MM.1S (cell line): Measurements from ENCODE around the gene DCUN1D5.
A peak's percentile ranks its signal among the peaks of the same experiment; 100 is the strongest.

Experiments
- DNase-seq: peaks from one replicate; pipeline ENCODE4 v3.0.0-alpha.2; 2015
- H2AFZ ChIP-seq: fragments of 300-600 bp; sonication (generic); 2 replicates; pipeline ENCODE4 v1.6.0; 2016; ENCODE audit warnings: antibody characterized with exemption, low read length
- H3F3A ChIP-seq: fragments of 300-600 bp; sonication (generic); 2 replicates; pipeline ENCODE4 v1.6.1; 2016; ENCODE audit warnings: mild to moderate bottlenecking, antibody characterized with exemption, low read length, moderate library complexity, mixed read lengths; ENCODE audit not compliant: insufficient read depth
- H3K27ac ChIP-seq: fragments of 300-600 bp; sonication (generic); 2 replicates; pipeline ENCODE4 v1.5.1; 2016; ENCODE audit warnings: mild to moderate bottlenecking, low read length
- H3K27me3 ChIP-seq: fragments of 300-600 bp; sonication (generic); replicated peaks from 2 replicates; pipeline ENCODE4 v1.6.0; 2016; ENCODE audit warnings: low read length; ENCODE audit not compliant: insufficient read depth
- H3K36me3 ChIP-seq: fragments of 300-600 bp; sonication (generic); replicated peaks from 2 replicates; pipeline ENCODE4 v1.6.1; 2016; ENCODE audit warnings: mild to moderate bottlenecking, low read length, mixed read lengths; ENCODE audit not compliant: insufficient read depth
- H3K4me1 ChIP-seq: fragments of 300-600 bp; sonication (generic); 2 replicates; pipeline ENCODE4 v1.6.1; 2016; ENCODE audit warnings: low read length, mixed read lengths
- H3K4me2 ChIP-seq: fragments of 300-600 bp; sonication (generic); 2 replicates; pipeline ENCODE4 v1.6.0; 2016; ENCODE audit warnings: low read depth, low read length
- H3K4me3 ChIP-seq: fragments of 300-600 bp; sonication (generic); 2 replicates; pipeline ENCODE4 v1.5.1; 2016; ENCODE audit warnings: low read length, mixed read lengths
- H3K79me2 ChIP-seq: fragments of 300-600 bp; sonication (generic); 2 replicates; pipeline ENCODE4 v1.6.1; 2016; ENCODE audit warnings: mixed run types, low read length, mixed read lengths
- H3K9ac ChIP-seq: fragments of 300-600 bp; sonication (generic); 2 replicates; pipeline ENCODE4 v1.6.1; 2016; ENCODE audit warnings: low read length, mixed read lengths
- H3K9me2 ChIP-seq: fragments of 300-600 bp; sonication (generic); replicated peaks from 2 replicates; pipeline ENCODE4 v1.6.1; 2016; ENCODE audit warnings: mild to moderate bottlenecking, low read length, mixed read lengths; ENCODE audit not compliant: insufficient read depth
- H3K9me3 ChIP-seq: fragments of 300-600 bp; sonication (generic); replicated peaks from 2 replicates; pipeline ENCODE4 v1.6.1; 2016; ENCODE audit warnings: mild to moderate bottlenecking, low read length, mixed read lengths; ENCODE audit not compliant: insufficient read depth
- H4K20me1 ChIP-seq: fragments of 300-600 bp; sonication (generic); 2 replicates; pipeline ENCODE4 v1.6.1; 2016; ENCODE audit warnings: mild to moderate bottlenecking, low read length, moderate library complexity, mixed read lengths; ENCODE audit not compliant: insufficient read depth
- EZH2 ChIP-seq: fragments of 300-600 bp; sonication (generic); optimal IDR thresholded peaks from 2 replicates; pipeline ENCODE3; 2017; ENCODE audit warnings: low read depth, mild to moderate bottlenecking, antibody characterized with exemption, low read length, mixed read lengths
- EZH2phosphoT487 ChIP-seq: fragments of 300-600 bp; sonication (generic); IDR thresholded peaks from 2 replicates; pipeline ENCODE4 v1.6.1; 2018; ENCODE audit warnings: antibody characterized with exemption, low read length
- TF ChIP-seq, protein P1 (sequence below): fragments of 300-600 bp; sonication (generic); IDR thresholded peaks from 2 replicates; pipeline ENCODE4 v1.5.1; 2016; ENCODE audit warnings: antibody characterized with exemption, low read length, mixed read lengths

Gene DCUN1D5

DNA sequence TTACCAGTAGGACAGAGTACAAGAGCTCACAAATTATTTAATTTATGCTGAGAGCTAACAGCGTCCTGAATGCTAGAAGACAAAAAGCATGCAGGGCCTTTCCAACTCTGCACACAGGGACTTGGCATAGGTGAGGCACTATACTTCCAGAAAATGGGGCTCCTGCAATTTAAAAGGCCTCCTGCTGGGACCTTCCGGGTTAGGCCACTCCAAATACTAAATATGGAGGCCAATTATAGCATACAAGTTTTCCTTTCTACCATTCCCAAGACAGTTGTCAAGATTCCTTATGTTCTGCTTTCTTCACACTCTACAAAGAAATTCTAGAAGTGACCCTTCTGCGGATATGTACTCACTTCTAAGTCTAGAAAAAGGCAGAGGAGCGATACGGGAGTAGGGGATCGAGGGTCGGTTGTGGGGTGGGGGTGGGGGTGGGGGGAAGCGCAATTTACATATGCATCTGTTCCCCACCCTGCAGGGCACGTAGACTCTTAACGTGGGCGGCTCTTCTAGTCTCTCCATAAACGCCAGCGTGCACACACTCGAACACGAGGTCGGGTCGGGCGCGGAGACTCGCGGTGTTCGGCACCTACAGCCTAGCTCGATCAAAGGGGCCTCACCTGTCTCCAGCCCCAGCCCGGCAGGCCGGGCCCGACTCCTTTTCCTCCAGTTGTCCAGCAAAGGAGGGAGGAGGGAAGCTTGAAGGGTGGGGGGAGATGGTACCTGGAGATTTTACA is 728 bp downstream of the DCUN1D5 start:
- H2AFZ ChIP-seq: peak overlapping the region; percentile 97
- peaks cover 13% of the 10 kb centered on the region for H3K4me1 ChIP-seq
- peaks cover 53% of the 10 kb centered on the region for H3K79me2 ChIP-seq
- peak overlapping the region; percentile 76 for H3K27ac ChIP-seq
- peaks cover 3% of the 10 kb centered on the region; the same call in 1 of the 2 replicates for H4K20me1 ChIP-seq
- no peaks in the 10 kb centered on the region for H3K9me3 ChIP-seq
- no peaks in the 10 kb centered on the region; the same call in 1 of the 2 replicates for H3K36me3 ChIP-seq
- H3K27me3 ChIP-seq: no peaks in the 10 kb centered on the region
- peak; percentile 50 for DNase-seq
- H3F3A ChIP-seq: peaks cover 10% of the 10 kb centered on the region; the same call in 1 of the 2 replicates
- peak overlapping the region; percentile 97 for H3K4me3 ChIP-seq
- H3K4me2 ChIP-seq: peak overlapping the region; percentile 95
- TF ChIP-seq, protein P1, sequence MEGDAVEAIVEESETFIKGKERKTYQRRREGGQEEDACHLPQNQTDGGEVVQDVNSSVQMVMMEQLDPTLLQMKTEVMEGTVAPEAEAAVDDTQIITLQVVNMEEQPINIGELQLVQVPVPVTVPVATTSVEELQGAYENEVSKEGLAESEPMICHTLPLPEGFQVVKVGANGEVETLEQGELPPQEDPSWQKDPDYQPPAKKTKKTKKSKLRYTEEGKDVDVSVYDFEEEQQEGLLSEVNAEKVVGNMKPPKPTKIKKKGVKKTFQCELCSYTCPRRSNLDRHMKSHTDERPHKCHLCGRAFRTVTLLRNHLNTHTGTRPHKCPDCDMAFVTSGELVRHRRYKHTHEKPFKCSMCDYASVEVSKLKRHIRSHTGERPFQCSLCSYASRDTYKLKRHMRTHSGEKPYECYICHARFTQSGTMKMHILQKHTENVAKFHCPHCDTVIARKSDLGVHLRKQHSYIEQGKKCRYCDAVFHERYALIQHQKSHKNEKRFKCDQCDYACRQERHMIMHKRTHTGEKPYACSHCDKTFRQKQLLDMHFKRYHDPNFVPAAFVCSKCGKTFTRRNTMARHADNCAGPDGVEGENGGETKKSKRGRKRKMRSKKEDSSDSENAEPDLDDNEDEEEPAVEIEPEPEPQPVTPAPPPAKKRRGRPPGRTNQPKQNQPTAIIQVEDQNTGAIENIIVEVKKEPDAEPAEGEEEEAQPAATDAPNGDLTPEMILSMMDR: no peak
- peak overlapping the region; percentile 98 for H3K9ac ChIP-seq
- H3K9me2 ChIP-seq: no peaks in the 10 kb centered on the region

DNA sequence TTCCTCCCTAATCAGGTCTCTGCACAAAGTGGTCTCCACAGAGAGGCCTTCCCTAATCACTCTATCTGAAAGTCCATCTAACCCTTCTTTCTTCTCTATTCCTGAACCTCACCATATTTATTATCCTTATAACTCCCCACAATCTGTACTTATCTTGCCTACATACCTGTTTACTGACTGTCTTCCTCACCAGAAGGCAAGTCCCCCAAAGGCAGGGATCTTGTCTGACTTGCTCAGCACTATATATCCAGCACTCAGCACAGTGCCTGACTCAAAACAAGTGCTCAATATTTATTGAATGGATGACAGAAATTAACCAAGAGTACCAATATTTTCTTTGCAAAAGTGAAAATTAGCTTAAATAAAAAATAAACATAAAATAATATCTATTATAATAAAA is 5.5 kb downstream of the DCUN1D5 start:
- TF ChIP-seq EZH2phosphoT487 (no peak), EZH2 (no peak)
- TF ChIP-seq, protein P1: no peak
- Histone ChIP-seq H3K9me2 (no peaks in the 10 kb centered on the region), H3K9me3 (no peaks in the 10 kb centered on the region), H3K9ac (no peak overlapping the region), H3K4me2 (no peak overlapping the region), H3K4me1 (peaks cover 4% of the 10 kb centered on the region), H3K27ac (no peak overlapping the region), H3K27me3 (no peaks in the 10 kb centered on the region), H2AFZ (no peak overlapping the region), H3K36me3 (peaks cover 3% of the 10 kb centered on the region; the same call in 1 of the 2 replicates), H3K4me3 (no peak overlapping the region), H3K79me2 (peaks cover 74% of the 10 kb centered on the region), H3F3A (peaks cover under 1% of the 10 kb centered on the region; the same call in 1 of the 2 replicates), H4K20me1 (peaks cover 3% of the 10 kb centered on the region; the same call in 1 of the 2 replicates)
- no peak for DNase-seq

DNA sequence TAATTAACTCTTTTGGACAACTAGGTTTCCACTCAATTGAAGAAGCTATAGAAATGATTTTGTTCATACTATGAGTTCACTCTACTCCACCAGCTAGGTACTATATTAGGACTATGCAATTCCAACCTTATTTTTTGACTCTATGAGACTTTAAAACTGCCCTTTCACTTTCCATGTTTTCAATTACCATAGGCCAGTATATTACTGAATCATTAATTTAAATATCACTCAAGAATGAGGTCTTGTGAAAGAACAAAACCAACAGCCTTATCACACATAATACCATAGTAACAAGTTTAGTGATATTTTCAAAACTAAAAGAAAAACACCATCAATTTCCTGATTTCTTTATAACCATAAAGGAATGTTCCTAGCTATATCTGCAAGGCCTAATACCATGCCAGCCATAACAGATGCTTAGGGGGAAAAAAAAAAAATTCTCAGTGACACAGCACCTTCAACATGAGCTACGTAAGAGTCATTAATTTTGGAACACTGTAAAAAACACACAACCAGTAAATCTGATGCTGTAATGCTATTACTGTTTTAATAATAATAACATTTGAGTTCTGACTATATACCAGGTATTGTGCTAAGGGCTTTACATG is 6.1 kb downstream of the DCUN1D5 start:
- Histone ChIP-seq H3K4me2 (no peak overlapping the region), H3K27me3 (no peaks in the 10 kb centered on the region), H3K27ac (no peak overlapping the region), H3K9ac (no peak overlapping the region), H3K36me3 (peaks cover 3% of the 10 kb centered on the region; the same call in 1 of the 2 replicates), H3K9me3 (no peaks in the 10 kb centered on the region), H3K79me2 (peaks cover 71% of the 10 kb centered on the region), H3K4me1 (peaks cover 4% of the 10 kb centered on the region), H3K9me2 (no peaks in the 10 kb centered on the region), H4K20me1 (peaks cover 3% of the 10 kb centered on the region; the same call in 1 of the 2 replicates), H3K4me3 (no peak overlapping the region), H2AFZ (no peak overlapping the region), H3F3A (no peaks in the 10 kb centered on the region)
- no peak for DNase-seq
- TF ChIP-seq EZH2: no peak
- TF ChIP-seq EZH2phosphoT487: no peak
- TF ChIP-seq, protein P1: no peak
